OCI-LY3 (cell line): Measurements from ENCODE around the gene LPCAT1.

Experiments
- H2AFZ ChIP-seq: fragments of 200-600, 300-600 bp; shearing (Covaris generic); 2 replicates; pipeline ENCODE4 v1.6.0; 2014; ENCODE audit warnings: antibody characterized with exemption, low read depth, low read length
- H3K27ac ChIP-seq: fragments of 200-600, 300-600 bp; sonication (generic); 2 replicates; pipeline ENCODE4 v1.5.1; 2014; ENCODE audit warnings: mild to moderate bottlenecking, low read length, moderate library complexity, mixed read lengths
- H3K27me3 ChIP-seq: fragments of 200-600, 300-600 bp; sonication (generic); 2 replicates; pipeline ENCODE4 v1.6.1; 2014; ENCODE audit warnings: low read depth, low read length, mixed read lengths
- H3K36me3 ChIP-seq: fragments of 200-600, 300-600 bp; sonication (generic); replicated peaks from 2 replicates; pipeline ENCODE3; 2014; ENCODE audit warnings: low read depth, low read length, mixed read lengths
- H3K4me1 ChIP-seq: fragments of 300-600, 200-600 bp; sonication (generic); 2 replicates; pipeline ENCODE4 v1.6.1; 2014; ENCODE audit warnings: low read length, mixed read lengths
- H3K4me2 ChIP-seq: fragments of 200-600, 300-600 bp; sonication (generic); 2 replicates; pipeline ENCODE4 v1.6.1; 2014; ENCODE audit warnings: low read length, mixed read lengths
- H3K4me3 ChIP-seq: fragments of 300-600, 200-600 bp; sonication (generic); 2 replicates; pipeline ENCODE4 v1.5.1; 2014; ENCODE audit warnings: antibody characterized with exemption, mild to moderate bottlenecking, low read length, moderate library complexity
- H3K79me2 ChIP-seq: fragments of 300-600, 200-600 bp; shearing (Covaris generic); 2 replicates; pipeline ENCODE4 v1.6.1; 2014; ENCODE audit warnings: mild to moderate bottlenecking, low read length, mixed read lengths
- H3K9ac ChIP-seq: fragments of 300-600, 200-600 bp; shearing (Covaris generic); 2 replicates; pipeline ENCODE4 v1.6.0; 2014; ENCODE audit warnings: mild to moderate bottlenecking, low read length, moderate library complexity
- H3K9me3 ChIP-seq: fragments of 200-600, 300-600 bp; shearing (Covaris generic); 2 replicates; pipeline ENCODE4 v1.6.1; 2014; ENCODE audit warnings: low read length, mixed read lengths; ENCODE audit not compliant: insufficient read depth
- H4K20me1 ChIP-seq: fragments of 200-600, 300-600 bp; sonication (generic); 2 replicates; pipeline ENCODE4 v1.6.1; 2016; ENCODE audit warnings: low read length, mixed read lengths; ENCODE audit not compliant: insufficient read depth
- EZH2phosphoT487 ChIP-seq: fragments of 200-600 bp; shearing (Covaris generic); IDR thresholded peaks from 2 replicates; pipeline ENCODE4 v1.6.1; 2018; ENCODE audit warnings: antibody characterized with exemption, mixed run types, low read depth
- TF ChIP-seq, protein P1 (sequence below): fragments of 200-600, 300-600 bp; sonication (generic); IDR thresholded peaks from 2 replicates; pipeline ENCODE4 v1.5.1; 2014; ENCODE audit warnings: antibody characterized with exemption, low read length, low read depth

The LPCAT1 gene

DNA sequence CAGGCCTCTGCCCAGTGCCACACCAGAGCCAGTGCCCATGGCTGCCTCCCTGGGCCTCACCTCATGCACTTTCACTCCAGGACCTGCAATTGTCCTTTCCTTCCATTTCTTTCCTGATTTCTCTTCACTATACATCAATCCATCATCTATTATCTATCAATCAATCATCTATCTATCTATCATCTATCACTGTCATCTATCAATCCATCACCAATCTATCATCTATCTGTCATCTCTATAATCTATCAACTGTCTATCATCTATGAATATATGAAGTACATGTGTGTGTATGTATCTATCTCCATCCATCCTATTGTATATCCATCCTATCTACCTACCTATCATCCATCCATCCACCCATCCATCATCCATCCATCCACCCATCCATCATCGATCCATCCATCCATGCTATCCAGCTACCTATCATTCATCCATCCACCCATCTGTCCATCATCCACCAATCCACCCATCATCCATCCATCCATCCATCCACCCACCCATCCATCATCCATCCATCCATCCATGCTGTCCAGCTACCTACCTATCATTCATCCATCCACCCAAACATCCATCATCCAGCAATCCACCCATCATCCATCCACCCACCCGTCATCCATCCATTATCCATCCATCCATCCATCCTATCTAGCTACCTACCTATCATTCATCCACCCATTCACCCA, 105.4 kb downstream of the LPCAT1 start:
- H3K4me2 ChIP-seq: no peak overlapping the region
- no peaks in the 10 kb centered on the region for H4K20me1 ChIP-seq
- no peak overlapping the region for H3K27ac ChIP-seq
- no peak overlapping the region for H2AFZ ChIP-seq
- H3K4me1 ChIP-seq: no peaks in the 10 kb centered on the region
- no peaks in the 10 kb centered on the region for H3K9me3 ChIP-seq
- no peaks in the 10 kb centered on the region for H3K27me3 ChIP-seq
- no peaks in the 10 kb centered on the region for H3K79me2 ChIP-seq
- H3K4me3 ChIP-seq: no peak overlapping the region
- no peak overlapping the region for H3K9ac ChIP-seq
- TF ChIP-seq, protein P1, sequence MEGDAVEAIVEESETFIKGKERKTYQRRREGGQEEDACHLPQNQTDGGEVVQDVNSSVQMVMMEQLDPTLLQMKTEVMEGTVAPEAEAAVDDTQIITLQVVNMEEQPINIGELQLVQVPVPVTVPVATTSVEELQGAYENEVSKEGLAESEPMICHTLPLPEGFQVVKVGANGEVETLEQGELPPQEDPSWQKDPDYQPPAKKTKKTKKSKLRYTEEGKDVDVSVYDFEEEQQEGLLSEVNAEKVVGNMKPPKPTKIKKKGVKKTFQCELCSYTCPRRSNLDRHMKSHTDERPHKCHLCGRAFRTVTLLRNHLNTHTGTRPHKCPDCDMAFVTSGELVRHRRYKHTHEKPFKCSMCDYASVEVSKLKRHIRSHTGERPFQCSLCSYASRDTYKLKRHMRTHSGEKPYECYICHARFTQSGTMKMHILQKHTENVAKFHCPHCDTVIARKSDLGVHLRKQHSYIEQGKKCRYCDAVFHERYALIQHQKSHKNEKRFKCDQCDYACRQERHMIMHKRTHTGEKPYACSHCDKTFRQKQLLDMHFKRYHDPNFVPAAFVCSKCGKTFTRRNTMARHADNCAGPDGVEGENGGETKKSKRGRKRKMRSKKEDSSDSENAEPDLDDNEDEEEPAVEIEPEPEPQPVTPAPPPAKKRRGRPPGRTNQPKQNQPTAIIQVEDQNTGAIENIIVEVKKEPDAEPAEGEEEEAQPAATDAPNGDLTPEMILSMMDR: no peak
- H3K36me3 ChIP-seq: no peaks in the 10 kb centered on the region

DNA sequence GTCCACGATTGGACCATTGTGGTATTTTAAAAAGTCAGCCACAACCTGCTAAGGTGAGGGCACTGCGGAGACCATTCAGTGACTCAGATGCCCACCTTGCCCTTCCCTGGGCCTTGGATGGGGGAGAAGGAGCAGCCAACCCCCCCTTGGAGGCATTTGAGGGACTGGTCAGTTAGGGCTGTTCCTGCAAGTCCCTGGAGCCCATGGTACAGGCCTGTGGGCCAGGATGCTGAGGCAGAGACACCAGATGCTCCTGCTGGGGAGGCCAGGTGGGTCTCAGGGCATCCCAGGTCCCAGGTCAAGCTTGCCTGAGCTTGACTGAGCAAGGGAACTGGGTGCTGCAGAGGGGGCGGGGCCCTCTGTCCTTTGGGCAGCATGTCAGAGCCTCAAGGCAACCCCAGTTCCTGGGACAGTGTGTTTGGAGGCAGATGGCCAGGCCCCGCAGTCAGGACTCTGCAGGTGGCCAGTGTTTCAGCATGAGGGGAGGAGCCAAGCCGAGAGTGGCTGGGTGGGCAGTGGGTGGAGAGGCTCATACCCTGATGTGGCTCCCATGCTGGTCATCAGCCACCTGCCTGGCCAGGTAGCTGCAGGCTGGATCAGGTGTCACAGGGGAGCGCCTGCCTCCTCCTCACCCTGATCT, 106.1 kb downstream of the LPCAT1 start:
- Histone ChIP-seq H3K9ac (no peak overlapping the region), H3K27ac (no peak overlapping the region), H3K4me2 (no peak overlapping the region), H4K20me1 (no peaks in the 10 kb centered on the region), H3K9me3 (no peaks in the 10 kb centered on the region), H3K27me3 (no peaks in the 10 kb centered on the region), H3K4me3 (no peak overlapping the region), H3K79me2 (no peaks in the 10 kb centered on the region), H3K4me1 (no peaks in the 10 kb centered on the region), H3K36me3 (no peaks in the 10 kb centered on the region), H2AFZ (no peak overlapping the region)
- TF ChIP-seq EZH2phosphoT487: no peak
- TF ChIP-seq, protein P1: no peak

DNA sequence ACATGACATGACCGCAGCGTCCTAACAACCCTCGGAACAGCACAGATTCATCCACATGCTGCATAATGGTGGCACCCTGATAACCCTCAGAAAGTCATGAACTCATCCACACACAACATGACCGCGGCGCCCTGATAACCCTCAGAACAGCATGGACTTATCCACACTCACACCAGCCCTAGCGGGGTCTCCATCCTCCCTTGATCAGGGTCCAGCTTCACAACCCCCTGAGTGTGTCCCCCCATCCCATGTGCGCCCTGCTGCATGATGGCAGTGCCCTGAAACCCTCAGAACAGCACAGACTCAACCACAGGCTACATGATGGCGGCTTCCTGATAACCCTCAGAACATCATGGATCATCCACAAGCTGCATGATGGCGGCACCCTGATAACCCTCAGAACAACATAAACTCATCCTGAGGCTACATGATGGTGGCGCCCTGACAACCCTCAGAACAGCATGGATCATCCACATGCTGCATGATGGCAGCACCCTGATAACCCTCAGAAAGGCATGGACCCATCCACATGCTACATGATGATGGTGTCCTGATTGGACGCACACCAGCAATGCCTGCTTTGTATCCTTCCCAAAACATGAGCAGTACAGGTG, 106.8 kb downstream of the LPCAT1 start:
- no peaks in the 10 kb centered on the region for H3K36me3 ChIP-seq

More for the DNA sequence above, 106.8 kb downstream of the LPCAT1 start:
- Histone ChIP-seq H3K4me3 (no peak overlapping the region), H3K9ac (no peak overlapping the region), H3K79me2 (no peaks in the 10 kb centered on the region), H3K27me3 (no peaks in the 10 kb centered on the region), H4K20me1 (no peaks in the 10 kb centered on the region), H3K9me3 (no peaks in the 10 kb centered on the region), H3K27ac (no peak overlapping the region), H2AFZ (no peak overlapping the region), H3K4me2 (no peak overlapping the region), H3K4me1 (no peaks in the 10 kb centered on the region)
- TF ChIP-seq, protein P1: no peak
- no peak for TF ChIP-seq EZH2phosphoT487
